HTERT RPE-1 (cell line): ENCODE results near the gene SEZ6L2.

Experiments
- in situ Hi-C: fragments of 300-500 bp; cut with MboI; formaldehyde crosslinking; loops from 4 replicates; pipeline ENCODE4 v1.14.3; 2020; ENCODE audit warnings: low sequenced_read_pairs

Gene SEZ6L2

GRCh38 chr16:29830774-29831173 lies 68.6 kb downstream of the SEZ6L2 start:
- in situ Hi-C loops: no loop called here

DNA sequence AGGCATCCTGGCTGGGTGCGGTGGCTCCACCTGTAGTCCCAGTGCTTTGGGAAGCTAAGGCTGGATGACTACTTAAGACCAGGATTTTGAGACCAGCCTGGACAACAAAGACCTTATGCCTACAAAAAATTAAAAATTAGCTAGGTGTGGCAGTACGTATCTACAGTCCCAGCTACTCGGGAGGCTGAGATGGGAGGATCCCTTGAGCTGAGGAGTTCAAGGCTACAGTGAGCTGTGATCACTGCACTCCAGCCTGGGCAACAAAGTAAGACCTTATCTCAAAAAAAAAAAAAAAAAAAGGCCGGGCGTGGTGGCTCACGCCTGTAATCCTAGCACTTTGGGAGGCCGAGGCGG lies 73.0 kb downstream of the SEZ6L2 start:
- in situ Hi-C loops: no loop called here

DNA sequence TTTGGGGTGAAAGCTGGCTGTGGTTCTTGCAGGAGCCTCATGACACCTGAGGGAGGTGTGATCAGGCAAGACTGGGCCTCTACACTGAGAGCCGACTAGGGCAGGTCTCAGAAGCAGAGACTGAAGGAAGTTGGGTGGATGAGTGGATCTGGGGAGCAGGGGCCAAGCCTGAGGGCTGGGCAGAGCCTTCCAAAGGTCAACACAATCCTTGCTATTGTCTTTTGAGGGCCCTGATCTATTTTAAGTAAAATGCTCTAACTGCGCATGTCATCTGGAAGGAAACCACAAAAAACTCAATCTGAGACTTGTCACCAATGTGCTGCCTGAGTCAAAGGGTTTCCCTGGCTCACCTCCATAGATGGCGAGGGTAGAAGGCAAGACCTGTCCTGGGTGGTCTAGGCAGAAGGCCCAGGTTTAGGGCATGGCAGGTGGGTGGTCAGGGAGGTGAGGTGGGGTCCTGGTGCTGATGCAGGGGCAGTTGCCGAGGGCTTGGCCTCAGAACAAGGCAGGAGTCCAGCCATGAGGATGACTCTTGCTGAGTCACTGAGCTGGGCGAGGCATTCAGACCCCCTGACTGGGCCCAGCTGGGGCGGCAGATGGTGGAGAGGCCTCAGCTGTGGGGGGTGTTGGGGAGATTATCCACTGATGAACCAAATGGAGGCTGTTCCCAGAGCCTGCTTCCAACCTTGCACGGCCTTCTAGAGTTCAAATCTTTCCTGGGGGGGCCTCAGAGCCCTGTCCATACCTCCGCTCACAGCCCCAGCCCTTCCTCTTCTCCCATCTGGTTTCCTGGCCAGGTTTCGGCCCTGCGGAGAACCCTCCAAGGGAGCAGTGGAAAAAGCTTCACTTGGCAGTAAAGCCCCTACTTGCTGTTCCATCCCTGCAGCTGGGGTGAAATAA lies 74.0 kb downstream of the SEZ6L2 start:
- in situ Hi-C loops: no loop called here

GRCh38 chr16:29824589-29825144 lies 74.7 kb downstream of the SEZ6L2 start:
- in situ Hi-C loops: no loop called here

GRCh38 chr16:29821643-29822115 lies 77.7 kb downstream of the SEZ6L2 start:
- in situ Hi-C loops: no loop called here
